Measurements from ENCODE around the gene RNF125.

Gene RNF125

DNA sequence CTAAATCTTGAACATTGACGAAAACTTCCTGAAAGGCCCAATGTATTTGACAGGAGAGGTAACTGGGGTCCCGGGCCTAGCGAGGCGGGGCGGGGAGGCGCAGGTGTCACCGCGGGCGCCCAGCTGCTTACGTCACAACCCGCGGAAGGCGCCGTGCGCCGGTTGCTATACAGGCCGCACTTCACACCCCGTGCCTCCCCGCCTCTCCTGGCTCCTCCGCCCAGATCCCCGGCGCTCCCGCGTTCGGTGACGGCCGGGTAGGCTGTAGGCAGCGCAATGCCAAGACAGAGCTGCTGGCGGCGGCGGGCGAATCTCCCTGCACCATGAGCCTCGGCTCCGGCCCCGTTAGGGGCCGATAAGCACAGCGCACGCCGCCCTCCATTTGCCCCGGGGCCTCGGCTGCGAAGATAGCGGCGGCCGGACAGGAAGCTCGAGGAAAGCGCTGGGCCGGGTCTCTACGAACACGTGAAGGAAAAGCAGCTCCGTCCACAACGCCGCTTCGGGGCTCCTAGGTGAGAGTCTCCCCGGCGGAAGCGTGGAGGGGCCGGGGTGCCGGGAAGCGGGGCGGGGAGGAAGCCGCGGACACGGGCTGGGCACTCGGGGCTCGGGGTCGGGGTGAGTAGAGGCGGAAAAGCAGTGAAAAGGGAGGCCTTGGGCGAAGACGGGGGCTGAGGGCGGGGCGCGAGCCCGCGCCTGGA lies 73.2 kb downstream of the RNF125 start, which contains the start of gene RNF138:
Gene RNF138 (plus strand): TSS at position 151 of the 698 bp plus-strand sequence. CDS start 903 bp downstream, outside the sequence.
- DNase-seq = peak; percentile 79

DNA sequence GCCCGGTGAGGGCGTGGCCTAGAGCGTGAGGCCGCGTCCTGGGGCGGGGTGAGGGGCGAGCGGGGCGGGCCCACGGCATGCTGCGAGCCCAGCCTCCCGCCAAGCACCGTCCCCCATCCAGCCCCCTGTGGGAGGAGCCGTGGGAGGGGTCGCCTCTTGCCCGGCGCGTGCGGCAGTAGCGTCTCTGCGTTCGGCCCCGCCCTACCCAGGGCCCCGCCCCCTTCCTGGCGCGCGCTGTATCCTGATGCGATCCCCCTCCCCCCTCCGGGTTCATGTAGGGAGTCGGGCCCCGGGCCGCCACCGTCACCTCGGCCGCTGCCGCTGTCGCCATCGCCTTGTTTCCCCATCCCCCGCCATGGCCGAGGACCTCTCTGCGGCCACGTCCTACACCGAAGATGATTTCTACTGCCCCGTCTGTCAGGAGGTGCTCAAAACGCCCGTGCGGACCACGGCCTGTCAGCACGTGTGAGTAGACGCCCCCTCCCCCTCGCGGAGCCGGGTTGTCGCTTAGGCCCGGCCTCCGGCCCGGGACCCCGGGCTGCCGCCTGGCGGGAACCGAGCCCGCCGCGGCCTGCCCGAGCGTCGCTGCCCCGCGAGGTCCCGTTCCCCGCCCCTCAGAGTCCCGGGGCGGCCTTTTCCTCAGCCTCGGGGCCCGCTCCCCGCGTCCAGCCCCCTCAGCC lies 73.9 kb downstream of the RNF125 start:
- DNase-seq = peak; percentile 92

DNA sequence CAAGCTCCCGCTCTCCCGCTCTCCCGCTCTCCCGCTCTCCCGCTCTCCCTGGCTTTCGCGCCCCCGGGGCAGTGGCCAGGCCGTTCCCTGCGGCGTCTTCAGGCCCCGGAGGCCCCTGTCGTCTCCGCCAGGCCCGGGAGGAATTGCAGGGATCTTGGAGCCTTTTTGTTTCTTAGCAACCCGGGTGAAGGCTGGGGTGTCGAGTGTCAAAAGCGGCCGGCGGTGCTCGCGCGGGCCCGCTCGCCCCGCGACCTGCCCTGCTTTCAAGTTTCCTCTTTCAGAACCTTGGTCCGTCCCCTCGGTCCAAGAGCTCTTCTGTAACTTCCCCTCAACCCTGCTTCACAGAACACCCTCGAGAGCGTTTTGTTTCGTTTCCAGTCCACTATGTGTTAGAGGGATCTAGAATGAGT lies 74.5 kb downstream of the RNF125 start:
- no peak for DNase-seq

DNA sequence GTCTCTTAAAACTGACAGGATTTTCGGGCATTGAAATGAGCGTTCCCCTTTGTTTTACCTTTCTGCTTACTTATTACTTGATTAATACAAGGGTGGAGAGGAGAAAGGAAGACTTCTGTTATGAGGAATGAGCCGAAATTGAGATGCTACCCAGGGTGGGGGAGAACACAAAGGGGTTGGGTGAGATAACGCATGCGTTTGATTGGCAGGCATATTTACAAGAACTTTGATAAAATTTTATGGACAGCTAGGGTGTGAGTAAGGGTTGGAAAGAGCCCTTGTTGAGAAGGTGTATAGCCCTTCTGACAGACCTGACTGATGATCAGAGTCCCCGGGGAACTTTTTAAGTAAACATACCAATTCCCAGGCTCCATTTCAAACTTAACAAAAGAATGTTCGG lies 74.9 kb downstream of the RNF125 start:
- no peak for DNase-seq

DNA sequence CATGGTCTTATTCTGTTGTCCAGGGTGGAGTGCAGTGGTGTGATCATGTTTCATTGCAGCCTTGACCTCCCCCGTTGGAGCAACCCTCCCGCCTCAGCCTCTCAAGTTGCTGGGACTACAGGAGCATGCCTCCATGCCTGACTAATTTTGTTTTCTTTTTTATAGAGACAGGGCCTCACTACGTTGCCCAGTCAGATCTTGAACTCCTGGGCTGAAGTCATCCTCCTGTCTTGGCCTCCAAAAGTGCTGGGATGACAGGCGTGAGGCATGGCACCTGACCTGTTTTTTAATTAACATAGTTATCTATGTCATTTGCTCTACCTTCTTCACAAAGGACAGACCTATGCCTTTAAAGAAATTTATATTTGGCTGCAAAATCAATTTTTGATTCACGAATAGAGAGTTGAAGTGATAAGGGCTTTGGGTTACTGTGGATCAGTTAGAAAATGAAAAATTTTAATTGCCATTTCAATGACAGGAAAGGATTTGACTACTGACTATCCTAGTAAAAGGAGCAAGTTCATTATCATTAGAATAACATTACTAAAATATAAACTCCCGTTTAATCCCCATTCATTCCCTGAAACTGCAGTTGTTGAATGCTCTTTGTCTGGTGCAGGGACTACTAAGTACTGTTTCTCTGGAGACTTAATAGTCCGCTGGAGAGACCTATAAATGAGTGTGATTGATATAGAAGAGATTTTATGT lies 76.7 kb downstream of the RNF125 start:
- no peak for DNase-seq

DNA sequence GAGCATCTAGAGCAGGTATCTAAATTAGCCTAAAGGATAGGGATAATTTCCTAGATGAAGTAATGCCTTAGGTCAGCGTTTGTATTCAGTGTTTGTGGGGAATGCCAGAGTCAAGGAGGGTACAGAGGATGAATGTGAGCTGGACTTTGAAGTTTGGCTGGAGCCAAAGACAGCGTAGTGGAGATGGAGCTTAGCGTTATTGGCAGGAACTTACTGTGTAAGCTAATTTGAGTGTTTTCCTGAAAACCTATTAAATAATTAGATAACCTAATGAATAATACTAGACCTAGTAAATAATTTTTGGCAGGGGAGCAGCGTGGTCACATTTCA lies 77.2 kb downstream of the RNF125 start:
- DNase-seq = no peak

DNA sequence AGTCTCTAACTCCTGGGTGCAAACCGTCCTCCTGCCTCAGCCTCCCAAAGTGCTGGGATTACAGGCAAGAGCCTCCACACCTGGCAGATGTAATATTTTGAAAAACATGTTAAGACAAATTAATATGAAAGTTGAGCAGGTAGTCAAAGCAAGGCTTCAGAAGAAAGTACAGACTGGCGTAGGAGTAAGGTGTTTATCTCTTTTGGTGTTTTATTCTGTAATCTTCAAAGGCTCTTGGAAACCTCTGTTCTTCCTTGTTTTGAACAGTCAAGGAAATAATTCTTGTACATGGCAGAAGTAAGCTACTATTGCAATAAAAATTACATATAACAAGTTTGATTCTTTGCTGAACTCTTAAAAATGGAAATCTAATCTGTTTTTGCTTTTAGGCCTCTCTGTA lies 78.3 kb downstream of the RNF125 start:
- DNase-seq = no peak

DNA sequence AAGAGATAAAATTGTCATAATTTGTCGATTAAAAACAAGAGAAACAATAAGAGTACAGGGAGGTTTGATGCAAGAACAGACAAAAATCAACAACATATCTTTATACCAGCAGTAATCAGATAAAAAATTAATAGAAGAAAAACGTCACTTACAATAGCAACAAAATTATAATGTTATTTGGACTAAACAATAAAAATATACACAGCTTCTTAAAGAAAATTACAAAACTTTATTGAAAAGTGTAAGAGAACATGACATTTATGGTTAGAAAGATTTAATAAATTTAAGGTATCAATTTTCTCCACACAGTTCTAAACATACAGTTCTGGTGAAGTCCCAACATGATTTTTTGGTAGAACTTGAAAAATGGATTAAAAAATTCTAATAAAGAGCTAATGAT lies 85.9 kb downstream of the RNF125 start:
- DNase-seq = no peak

DNA sequence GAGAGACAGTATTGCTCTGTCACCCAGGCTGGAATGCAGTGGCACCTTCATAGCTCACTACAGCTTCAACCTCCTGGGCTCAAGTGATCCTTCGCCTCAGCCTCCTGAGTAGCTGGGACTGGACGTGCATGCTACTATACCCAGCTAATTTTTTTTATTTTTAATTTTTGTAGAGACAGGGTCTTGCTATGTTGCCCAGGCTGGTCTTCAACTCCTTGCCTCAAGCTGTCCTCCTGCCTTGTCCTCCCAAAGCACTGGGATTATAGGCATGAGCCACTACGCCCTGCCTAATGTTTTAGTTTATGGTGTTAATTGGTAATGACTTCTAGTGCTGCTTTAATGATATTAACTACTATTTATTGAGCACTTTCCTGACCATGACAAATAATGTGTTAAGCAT lies 91.4 kb downstream of the RNF125 start:
- no peak for DNase-seq

DNA sequence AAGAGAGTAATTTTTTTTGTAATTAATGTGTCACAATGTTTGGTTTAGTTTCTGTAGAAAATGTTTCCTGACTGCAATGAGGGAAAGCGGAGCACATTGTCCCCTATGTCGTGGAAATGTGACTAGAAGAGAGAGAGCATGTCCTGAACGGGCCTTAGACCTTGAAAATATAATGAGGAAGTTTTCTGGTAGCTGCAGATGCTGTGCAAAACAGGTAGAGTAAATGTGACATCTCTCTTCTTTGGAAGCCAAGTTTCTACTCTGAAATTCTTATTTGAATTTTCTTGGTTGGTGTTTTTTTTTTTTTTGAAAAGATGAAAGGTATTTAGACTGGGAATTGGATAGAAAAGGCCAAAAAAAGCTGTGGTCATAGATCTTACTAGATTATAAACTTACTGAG lies 93.1 kb downstream of the RNF125 start:
- no peak for DNase-seq

DNA sequence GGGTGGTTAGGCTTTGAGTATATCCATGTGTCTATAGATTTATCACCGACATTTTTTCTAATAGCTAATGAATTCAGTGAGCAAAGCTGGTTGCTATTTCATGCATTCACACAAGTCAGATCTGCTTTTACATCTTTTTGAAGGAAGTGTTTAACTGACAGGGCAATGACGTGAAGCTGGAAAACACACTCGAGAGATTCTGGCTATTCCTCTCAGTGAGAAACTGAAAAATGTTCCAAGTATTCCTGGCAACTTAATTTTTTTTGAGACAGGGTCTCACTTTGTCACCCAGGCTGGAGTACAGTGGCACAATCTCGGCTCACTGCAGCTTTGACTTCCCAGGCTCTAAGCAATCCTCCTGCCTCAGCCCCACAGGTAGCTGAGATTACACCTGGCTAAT lies 94.2 kb downstream of the RNF125 start:
- DNase-seq = no peak

DNA sequence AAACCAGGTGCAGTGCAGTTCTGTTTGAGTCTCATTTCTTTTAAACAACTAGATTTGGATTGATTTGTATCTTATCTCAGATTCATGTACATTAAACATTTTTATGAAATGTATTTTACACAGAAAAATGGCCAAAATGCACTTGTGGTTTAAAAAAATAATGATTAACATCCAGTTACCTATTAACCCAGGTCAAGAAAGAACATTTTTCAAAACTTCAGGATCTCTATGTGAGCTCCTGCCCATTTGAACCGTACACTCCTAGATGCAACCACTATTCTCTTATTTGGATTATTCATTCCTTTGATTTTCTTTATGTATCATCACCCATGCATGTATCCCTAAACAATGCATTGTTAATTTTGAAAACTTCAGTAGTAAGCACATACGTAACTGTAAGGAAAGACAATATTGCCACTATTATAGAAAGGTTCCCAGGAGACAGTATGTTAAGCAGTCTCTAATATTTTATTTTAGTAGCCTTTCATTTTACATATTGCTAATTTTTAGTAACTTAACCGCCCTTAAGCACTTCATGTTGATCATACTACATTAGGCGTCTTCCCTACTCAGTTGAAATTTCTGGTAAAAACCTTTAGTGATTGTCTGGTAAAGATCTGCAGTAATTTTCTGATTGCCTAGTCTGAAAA lies 95.8 kb downstream of the RNF125 start:
- no peak for DNase-seq

DNA sequence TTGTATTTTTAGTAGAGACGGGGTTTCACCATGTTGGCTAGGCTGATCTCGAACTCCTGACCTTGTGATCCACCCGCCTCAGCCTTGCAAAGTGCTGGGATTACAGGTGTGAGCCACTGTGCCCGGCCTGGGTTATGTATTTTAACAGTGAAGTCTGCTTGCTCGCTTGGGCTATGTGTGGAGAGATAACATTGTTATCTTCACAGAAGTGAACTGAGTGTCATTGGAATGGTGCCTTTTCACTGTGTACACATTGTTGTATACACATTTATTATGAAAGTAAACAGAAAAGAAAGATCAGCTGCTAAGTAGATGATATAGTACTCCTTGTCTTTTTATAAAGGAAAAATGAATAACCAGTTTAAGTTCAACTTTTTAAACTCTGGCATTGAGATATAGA lies 103.4 kb downstream of the RNF125 start:
- no peak for DNase-seq

Measured in DMS153 (cell line).